ENCODE measurements around the gene OR2A2.
"Not testable (repeated sequence)": the region's sequence is repeated elsewhere in the genome, so short reads cannot be mapped to it uniquely, and the experiment has no call there.

OR2A2 gene

DNA sequence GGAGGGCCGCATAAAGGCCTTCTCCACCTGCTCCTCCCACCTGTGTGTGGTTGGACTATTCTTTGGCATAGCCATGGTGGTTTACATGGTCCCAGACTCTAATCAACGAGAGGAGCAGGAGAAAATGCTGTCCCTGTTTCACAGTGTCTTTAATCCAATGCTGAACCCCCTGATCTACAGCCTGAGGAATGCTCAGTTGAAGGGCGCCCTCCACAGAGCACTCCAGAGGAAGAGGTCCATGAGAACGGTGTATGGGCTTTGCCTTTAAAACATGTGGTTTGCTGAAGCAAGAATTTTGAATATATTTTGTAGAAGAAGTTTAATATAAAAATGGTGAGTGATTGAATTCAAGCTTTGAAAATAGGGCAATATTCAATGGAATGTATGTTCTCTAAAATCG lies 889 bp downstream of the OR2A2 start:
- in situ Hi-C loops (cut with MboI; ENCODE audit: low sequenced_read_pairs, unreplicated experiment): no loop called here
- no peak for TF ChIP-seq CTCF (IDR thresholded peaks at IDR 0.05; ENCODE audit: borderline replicate concordance, control extremely low read depth, extremely low read depth, insufficient read depth, missing control alignments)
- no peak for DNase-seq (ENCODE audit: low spot score)

GRCh38 chr7:144113651-144114050 lies 4.3 kb downstream of the OR2A2 start:
- no peak for TF ChIP-seq CTCF (IDR thresholded peaks at IDR 0.05; ENCODE audit: borderline replicate concordance, control extremely low read depth, extremely low read depth, insufficient read depth, missing control alignments)
- no peak for DNase-seq (ENCODE audit: low spot score)
- in situ Hi-C loops (cut with MboI; ENCODE audit: low sequenced_read_pairs, unreplicated experiment): no loop called here

- DNase-seq (ENCODE audit: low spot score): no peak
- no peak for TF ChIP-seq CTCF (IDR thresholded peaks at IDR 0.05; ENCODE audit: borderline replicate concordance, control extremely low read depth, extremely low read depth, insufficient read depth, missing control alignments)
- in situ Hi-C loops (cut with MboI; ENCODE audit: low sequenced_read_pairs, unreplicated experiment): no loop called here
Measured at GRCh38 chr7:144118341-144118740, 9.0 kb downstream of the OR2A2 start.

DNA sequence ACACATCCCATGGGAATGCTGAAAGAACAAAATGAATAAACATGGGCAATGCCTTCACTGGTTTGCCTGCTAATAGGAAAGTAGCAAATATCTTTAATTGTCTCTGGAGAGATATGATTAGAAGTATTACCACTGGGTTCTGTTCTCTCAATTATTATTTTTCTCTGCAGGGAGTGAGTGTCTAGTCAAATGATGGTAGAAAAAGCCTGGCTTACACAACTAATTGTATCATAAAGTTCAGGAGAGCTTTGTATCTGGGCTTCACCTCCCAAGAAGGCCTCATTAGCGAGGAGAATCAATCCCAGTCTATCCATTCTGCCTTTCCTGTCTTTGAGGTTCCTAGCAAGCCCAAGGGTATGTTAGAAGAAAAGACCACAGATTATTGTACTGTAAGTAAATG lies 13.5 kb downstream of the OR2A2 start, which contains the start of gene OR2A14:
OR2A14 (plus strand) TSS at position 301 of the 400 bp plus-strand sequence. CDS start 5,937 bp downstream, outside the sequence.
- no peak for TF ChIP-seq CTCF (IDR thresholded peaks at IDR 0.05; ENCODE audit: borderline replicate concordance, control extremely low read depth, extremely low read depth, insufficient read depth, missing control alignments)
- DNase-seq (ENCODE audit: low spot score): no peak
- in situ Hi-C loops (cut with MboI; ENCODE audit: low sequenced_read_pairs, unreplicated experiment): no loop called here

- peak; percentile 78 for DNase-seq (ENCODE audit: low spot score)
- TF ChIP-seq CTCF (IDR thresholded peaks at IDR 0.05; ENCODE audit: borderline replicate concordance, control extremely low read depth, extremely low read depth, insufficient read depth, missing control alignments): peak; percentile 81
- in situ Hi-C loops (cut with MboI; ENCODE audit: low sequenced_read_pairs, unreplicated experiment): no loop called here
Measured at GRCh38 chr7:144127714-144128334, 18.4 kb downstream of the OR2A2 start.

DNA sequence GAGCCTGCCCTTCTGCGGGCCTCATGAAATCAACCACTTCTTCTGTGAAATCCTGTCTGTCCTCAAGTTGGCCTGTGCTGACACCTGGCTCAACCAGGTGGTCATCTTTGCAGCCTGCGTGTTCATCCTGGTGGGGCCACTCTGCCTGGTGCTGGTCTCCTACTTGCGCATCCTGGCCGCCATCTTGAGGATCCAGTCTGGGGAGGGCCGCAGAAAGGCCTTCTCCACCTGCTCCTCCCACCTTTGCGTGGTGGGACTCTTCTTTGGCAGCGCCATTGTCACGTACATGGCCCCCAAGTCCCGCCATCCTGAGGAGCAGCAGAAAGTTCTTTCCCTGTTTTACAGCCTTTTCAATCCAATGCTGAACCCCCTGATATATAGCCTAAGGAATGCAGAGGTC lies 20.2 kb downstream of the OR2A2 start:
- in situ Hi-C loops (cut with MboI; ENCODE audit: low sequenced_read_pairs, unreplicated experiment); DNase-seq (ENCODE audit: low spot score): not testable (repeated sequence)

DNA sequence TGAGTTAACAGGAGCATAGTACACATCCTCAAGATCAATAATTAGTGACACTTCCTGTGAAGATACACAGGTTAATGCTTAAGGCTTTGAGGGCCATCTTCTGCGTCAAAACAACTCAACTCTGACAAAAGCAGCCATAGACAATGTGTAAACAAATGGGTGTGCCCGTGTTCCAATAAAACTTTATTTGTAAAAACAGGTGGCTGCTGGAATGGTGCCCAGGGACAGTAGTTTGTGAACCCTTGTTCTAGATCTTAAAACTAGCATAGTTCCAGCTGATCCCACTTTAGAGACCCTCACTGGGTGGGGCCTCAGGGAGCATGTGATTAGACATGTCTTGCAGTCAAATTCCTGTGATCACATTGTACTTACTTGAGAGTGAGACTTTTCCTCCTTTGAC lies 21.3 kb downstream of the OR2A2 start:
- in situ Hi-C loops (cut with MboI; ENCODE audit: low sequenced_read_pairs, unreplicated experiment): no loop called here
- no peak for DNase-seq (ENCODE audit: low spot score)

More for the DNA sequence above, 21.3 kb downstream of the OR2A2 start:
- TF ChIP-seq CTCF (IDR thresholded peaks at IDR 0.05; ENCODE audit: borderline replicate concordance, control extremely low read depth, extremely low read depth, insufficient read depth, missing control alignments): no peak
